Omental fat pad (tissue), 4 donors: ENCODE measurements around the gene FRMD4A. TPM values are rescaled to one million over a fixed set of nuclear protein-coding genes. Genes with fewer than 3 reads are reported as not detected.

Experiments used
- ATAC-seq: fragments of 150-250 bp; one replicate; pipeline ENCODE4 v1.9.1; 2016; ENCODE audit warnings: mild to moderate bottlenecking, moderate library complexity; ENCODE audit not compliant: low FRiP score
- DNase-seq: peaks from one replicate; pipeline ENCODE4 v3.0.0-alpha.2; 2019; ENCODE audit warnings: low spot score
- total RNA-seq, 4 donors: library from RNA; depleted of rRNA; stranded (reverse); fragments of >200 nt; gene quantifications; one replicate each; pipeline ENCODE4 v1.1.0, GENCODE V29; 2016
- TF ChIP-seq, protein P1 (sequence below), 3 donors: fragments of 450-650 bp; IDR thresholded peaks; one replicate each; pipeline ENCODE4 v1.5.1; 2016 to 2017; ENCODE audit warnings: antibody characterized with exemption in 3 of 3, mild to moderate bottlenecking in 3 of 3, moderate library complexity in 2 of 3

Gene FRMD4A
- total RNA-seq, 4 donors from 2014 or later = 66.8 to 119 (median 81.6) TPM

DNA sequence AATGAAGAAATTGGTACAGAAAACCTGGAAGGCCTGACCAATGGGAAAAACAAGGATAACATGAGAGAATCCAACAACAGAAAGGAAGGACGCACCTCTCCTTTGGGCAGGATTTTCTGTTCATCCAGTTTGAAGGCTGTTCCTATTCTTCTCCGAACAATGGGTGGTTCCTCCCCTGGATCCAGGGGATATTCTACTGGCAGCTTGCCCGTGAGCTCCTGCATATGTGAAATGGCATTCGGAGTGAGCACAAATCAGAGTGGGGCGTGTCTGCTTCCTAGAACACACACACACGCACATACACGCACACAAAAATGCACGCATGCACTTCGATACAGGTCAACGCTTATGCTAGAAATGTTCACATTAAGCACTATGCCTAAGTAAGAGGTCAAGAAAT lies 660.4 kb downstream of the FRMD4A start:
- DNase-seq (no peak), ATAC-seq (no peak)
- TF ChIP-seq, protein P1, sequence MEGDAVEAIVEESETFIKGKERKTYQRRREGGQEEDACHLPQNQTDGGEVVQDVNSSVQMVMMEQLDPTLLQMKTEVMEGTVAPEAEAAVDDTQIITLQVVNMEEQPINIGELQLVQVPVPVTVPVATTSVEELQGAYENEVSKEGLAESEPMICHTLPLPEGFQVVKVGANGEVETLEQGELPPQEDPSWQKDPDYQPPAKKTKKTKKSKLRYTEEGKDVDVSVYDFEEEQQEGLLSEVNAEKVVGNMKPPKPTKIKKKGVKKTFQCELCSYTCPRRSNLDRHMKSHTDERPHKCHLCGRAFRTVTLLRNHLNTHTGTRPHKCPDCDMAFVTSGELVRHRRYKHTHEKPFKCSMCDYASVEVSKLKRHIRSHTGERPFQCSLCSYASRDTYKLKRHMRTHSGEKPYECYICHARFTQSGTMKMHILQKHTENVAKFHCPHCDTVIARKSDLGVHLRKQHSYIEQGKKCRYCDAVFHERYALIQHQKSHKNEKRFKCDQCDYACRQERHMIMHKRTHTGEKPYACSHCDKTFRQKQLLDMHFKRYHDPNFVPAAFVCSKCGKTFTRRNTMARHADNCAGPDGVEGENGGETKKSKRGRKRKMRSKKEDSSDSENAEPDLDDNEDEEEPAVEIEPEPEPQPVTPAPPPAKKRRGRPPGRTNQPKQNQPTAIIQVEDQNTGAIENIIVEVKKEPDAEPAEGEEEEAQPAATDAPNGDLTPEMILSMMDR (IDR thresholded peaks at IDR 0.05) = no peak

DNA sequence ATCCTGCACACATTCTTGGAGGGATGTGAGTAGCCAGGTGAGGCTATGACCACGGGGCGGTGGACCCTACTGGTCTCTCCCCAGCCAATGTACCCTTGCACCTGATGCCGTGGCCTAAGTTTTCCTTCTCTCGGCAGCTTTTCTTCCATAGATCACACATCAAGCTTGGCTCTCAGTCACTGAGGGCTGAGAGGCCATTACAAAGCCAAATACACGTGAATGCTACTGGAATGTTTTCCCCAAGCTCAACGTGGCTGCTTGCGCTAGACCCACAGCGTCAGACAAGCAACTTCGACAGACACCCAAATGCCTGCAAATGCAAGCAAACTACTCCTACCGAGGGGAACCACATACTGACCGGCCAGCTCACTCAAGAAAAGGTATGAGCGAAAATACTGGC lies 660.8 kb downstream of the FRMD4A start:
- ATAC-seq (no peak), DNase-seq (no peak)
- TF ChIP-seq, protein P1 (IDR thresholded peaks at IDR 0.05) = no peak

DNA sequence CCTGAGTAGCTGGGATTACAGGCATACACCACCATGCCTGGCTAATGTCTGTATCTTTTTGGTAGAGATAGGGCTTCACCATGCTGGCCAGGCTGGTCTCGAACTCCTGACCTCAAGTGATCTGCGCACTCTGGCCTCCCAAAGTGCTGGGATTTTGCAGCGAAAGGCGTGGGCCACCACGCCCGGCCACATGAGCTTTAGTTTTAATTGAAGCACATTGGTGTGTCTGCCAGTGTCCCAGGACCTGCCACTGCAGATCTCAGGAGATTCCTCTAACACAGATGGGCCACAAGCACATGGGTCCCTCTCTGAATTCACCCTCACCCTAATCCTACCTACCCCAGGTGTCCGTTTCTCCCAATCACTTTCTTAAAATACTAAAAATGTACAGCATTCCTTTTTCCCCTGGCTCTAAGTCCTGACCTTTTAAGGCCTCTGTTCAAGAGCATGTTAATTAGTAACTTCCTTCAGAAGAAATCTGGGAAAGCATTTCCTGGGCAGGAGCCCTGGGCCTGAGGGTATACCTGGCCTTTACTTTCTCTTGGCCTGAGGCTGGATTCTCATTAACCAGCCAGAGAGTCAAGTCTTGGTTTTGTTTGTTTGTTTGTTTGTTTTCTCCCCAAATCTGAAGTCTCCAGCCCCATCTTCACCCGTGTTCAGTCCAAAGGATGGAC lies 661.4 kb downstream of the FRMD4A start:
- DNase-seq (no peak), ATAC-seq (no peak)
- TF ChIP-seq, protein P1 (IDR thresholded peaks at IDR 0.05) = no peak

DNA sequence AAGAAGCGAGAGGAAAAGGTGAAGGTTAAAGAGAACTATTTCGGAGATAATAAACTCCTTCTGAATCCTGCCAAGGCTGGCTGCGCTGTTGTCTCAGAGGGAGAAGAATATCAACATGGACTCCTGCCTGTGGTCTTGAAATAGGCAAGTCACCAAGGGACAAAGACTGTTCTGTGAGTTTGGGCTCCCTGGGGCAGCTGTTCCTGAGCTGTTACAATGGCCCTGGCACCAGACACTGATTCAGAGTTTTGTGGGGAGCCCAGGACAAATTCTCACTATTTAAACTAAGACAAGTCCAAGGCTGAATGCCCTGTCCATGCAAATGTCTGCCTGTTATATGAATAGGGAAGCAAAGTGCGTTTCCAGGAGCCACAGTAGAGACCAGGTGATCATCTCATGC lies 662.6 kb downstream of the FRMD4A start:
- no peak for DNase-seq
- TF ChIP-seq, protein P1 (IDR thresholded peaks at IDR 0.05) = no peak
- no peak for ATAC-seq

DNA sequence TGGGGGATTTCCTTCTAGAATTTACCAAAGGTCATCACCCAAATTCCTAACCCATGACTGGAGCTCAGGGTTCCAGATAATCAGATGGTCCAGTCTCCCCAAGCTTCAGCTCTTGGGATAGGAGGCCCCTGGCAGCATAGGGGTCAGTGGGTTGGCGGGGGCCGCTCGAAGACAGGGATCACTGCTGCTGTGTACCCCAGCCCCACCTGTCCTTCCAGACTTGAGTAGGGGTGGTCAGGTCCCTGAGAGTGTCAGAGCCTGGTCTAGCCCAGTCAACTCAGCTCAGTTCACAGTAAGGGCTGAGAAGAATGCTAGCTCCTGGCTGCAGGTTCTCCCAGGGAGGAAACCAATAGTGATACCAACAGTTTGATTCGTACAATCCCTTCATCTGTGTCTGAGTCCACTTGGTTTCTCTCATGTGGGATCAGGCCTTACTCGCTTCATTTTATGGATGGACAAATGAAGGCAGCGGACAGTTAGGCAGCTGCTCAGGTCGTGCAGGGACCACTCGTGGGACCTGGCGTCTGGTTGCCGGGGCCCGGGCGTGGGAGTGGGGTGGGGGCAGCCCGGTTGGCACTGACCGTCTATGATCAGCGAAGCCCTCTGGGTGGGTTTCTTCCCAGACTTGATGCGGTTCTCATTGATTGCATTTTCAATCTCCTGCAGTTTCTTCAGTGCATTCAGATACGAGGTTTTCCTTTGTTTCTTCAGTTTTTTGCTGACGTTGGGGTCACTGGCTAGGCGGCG lies 665.0 kb downstream of the FRMD4A start:
- no peak for ATAC-seq
- TF ChIP-seq, protein P1 (IDR thresholded peaks at IDR 0.05) = no peak
- DNase-seq = no peak

DNA sequence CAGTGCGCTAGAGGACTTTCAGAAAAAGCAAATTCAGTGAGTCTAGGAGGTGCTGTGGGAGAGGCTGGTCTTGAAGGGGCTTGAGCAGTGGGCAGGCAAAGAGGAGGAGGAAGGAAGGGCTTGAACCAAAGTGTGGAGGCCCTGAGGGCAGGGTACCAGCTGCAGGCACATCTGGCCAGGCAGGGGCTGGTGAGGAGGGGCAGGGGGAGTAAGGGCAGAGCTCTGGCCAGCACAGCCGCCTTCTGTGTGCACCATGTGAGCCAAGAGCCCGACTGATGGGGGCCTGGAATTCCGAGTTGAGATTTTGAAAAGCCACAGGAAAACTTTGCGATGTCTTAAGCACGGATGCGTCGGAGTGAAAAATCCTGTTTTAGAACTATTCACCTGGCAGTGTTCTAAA lies 669.5 kb downstream of the FRMD4A start:
- TF ChIP-seq, protein P1 (IDR thresholded peaks at IDR 0.05) = no peak
- ATAC-seq (no peak), DNase-seq (no peak)

DNA sequence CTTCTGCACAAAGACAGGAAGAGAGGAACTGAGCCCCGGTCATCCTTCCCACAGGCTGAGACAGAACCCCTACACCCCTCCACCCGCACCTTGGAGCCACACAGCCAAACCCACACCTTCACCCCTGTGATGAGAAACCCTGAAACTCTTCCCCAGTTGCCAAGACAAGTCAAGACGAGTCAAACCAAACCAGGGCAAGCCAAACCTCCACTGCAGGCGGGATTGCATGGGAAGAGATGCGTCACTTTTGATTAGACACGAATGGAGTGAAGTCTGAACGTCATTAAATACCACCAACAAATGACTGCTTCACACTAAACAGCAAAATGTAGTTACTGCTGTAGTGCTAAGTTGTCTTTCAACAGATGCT lies 670.2 kb downstream of the FRMD4A start:
- ATAC-seq (no peak), DNase-seq (no peak)
- TF ChIP-seq, protein P1 (IDR thresholded peaks at IDR 0.05) = no peak
